HepG2 (cell line): Measurements from ENCODE around the gene MACROD2. TPM values are rescaled to one million over a fixed set of nuclear protein-coding genes. Genes with fewer than 3 reads are reported as not detected.

Experiments used
- GFI1 ChIP-seq: sonication (generic); formaldehyde crosslinking; IDR thresholded peaks from 2 replicates; pipeline ENCODE4 v1.5.0; 2020; ENCODE audit warnings: missing genetic modification reagents, mild to moderate bottlenecking, borderline replicate concordance
- HDAC2 ChIP-seq: sonication (generic); formaldehyde crosslinking; IDR thresholded peaks from 2 replicates; pipeline ENCODE4 v1.4.0; 2020; ENCODE audit warnings: missing genetic modification reagents
- HOXA3 ChIP-seq: sonication (generic); formaldehyde crosslinking; IDR thresholded peaks from 2 replicates; pipeline ENCODE4 v1.5.0; 2020; ENCODE audit warnings: missing genetic modification reagents
- LCORL ChIP-seq, 2 experiments: fragments of 450-650 bp in 1 of 2; sonication (generic) in 1 of 2; formaldehyde crosslinking in 1 of 2; IDR thresholded peaks; 2 replicates each; pipeline versions ENCODE4 v1.5.0 to v1.6.1; 2017 to 2020; ENCODE audit warnings: antibody characterized with exemption in 1 of 2, missing genetic modification reagents in 1 of 2
- NCOA2 ChIP-seq: sonication (generic); formaldehyde crosslinking; IDR thresholded peaks from 2 replicates; pipeline ENCODE4 v1.8.0; 2022; ENCODE audit warnings: inconsistent platforms
- NCOR1 ChIP-seq: fragments of 200-600 bp; sonication (generic); IDR thresholded peaks from 2 replicates; pipeline ENCODE4 v1.7.0; 2017; ENCODE audit warnings: antibody characterized with exemption, low read length, borderline replicate concordance
- ONECUT2 ChIP-seq: sonication (generic); formaldehyde crosslinking; IDR thresholded peaks from 2 replicates; pipeline ENCODE4 v1.4.0; 2020; ENCODE audit warnings: missing genetic modification reagents
- SMAD1 ChIP-seq: sonication (generic); formaldehyde crosslinking; IDR thresholded peaks from 2 replicates; pipeline ENCODE4 v1.4.0; 2020; ENCODE audit warnings: missing genetic modification reagents, low read depth, mild to moderate bottlenecking, borderline replicate concordance
- SOX13 ChIP-seq, 3 experiments: fragments of 450-650 bp in 1 of 3; sonication (generic) in 1 of 3; formaldehyde crosslinking in 1 of 3; IDR thresholded peaks in 2 of 3; conservative IDR thresholded peaks in 1 of 3; 2 replicates each; pipeline versions ENCODE4 v1.5.0 to v1.6.1; 2016 to 2020; ENCODE audit warnings: antibody characterized with exemption in 1 of 3, mild to moderate bottlenecking in 1 of 3, missing compliant biosample characterization in 1 of 3, missing genetic modification reagents in 1 of 3, moderate library complexity in 1 of 3
- SRSF9 ChIP-seq: fragments of 200-400 bp; formaldehyde crosslinking; IDR thresholded peaks from 2 replicates; pipeline ENCODE4 v1.6.1; 2018; ENCODE audit warnings: borderline replicate concordance, mild to moderate bottlenecking, low read depth, low read length; ENCODE audit not compliant: insufficient read depth, poor library complexity, severe bottlenecking
- TAF1 ChIP-seq: sonication (generic); formaldehyde crosslinking; IDR thresholded peaks from 2 replicates; pipeline ENCODE4 v1.4.0; 2020; ENCODE audit warnings: missing genetic modification reagents
- THAP11 ChIP-seq: IDR thresholded peaks from 2 replicates; pipeline ENCODE4 v1.6.1; 2016; ENCODE audit warnings: missing biosample characterization, missing genetic modification reagents
- ZFP36 ChIP-seq: fragments of 150-350 bp; IDR thresholded peaks from 2 replicates; pipeline ENCODE4 v1.6.1; 2018; ENCODE audit warnings: borderline replicate concordance, low read length, low read depth; ENCODE audit not compliant: partially characterized antibody
- ZNF576 ChIP-seq: sonication (generic); formaldehyde crosslinking; IDR thresholded peaks from 2 replicates; pipeline ENCODE4 v1.4.0; 2020; ENCODE audit warnings: mild to moderate bottlenecking, missing genetic modification reagents
- ZNF780A ChIP-seq: sonication (generic); formaldehyde crosslinking; IDR thresholded peaks from 2 replicates; pipeline ENCODE4 v1.8.0; 2022; ENCODE audit warnings: mild to moderate bottlenecking, missing genetic modification reagents, moderate library complexity
- ZNF782 ChIP-seq: sonication (generic); formaldehyde crosslinking; IDR thresholded peaks from 2 replicates; pipeline ENCODE4 v1.4.0; 2020; ENCODE audit warnings: missing genetic modification reagents, mild to moderate bottlenecking, borderline replicate concordance
- polyA plus RNA-seq, 8 experiments: library from polyadenylated mRNA; depleted of rRNA in 3 of 8; stranded (reverse) in 7 of 8; unstranded in 1 of 8; fragments of >200 nt; fragmentation: Illumina TruSeq in 4 of 8; extraction: Trizol in 4 of 8; gene quantifications; 2 replicates each; pipeline versions ENCODE4 v1.2.1 to v1.2.3, GENCODE V29; 2011 to 2016; ENCODE audit warnings: low read depth in 4 of 8, missing spikeins in 1 of 8, mixed read lengths in 1 of 8; ENCODE audit not compliant: insufficient read depth in 1 of 8
- total RNA-seq, 5 experiments: library from RNA; depleted of rRNA; stranded (reverse); fragments of >200 nt; fragmentation: Illumina TruSeq; extraction: Trizol; gene quantifications; 2 replicates each; pipeline ENCODE4 v1.2.3, GENCODE V29; 2016; ENCODE audit warnings: low read depth in 1 of 5
- TF ChIP-seq, protein P1 (sequence below): sonication (generic); formaldehyde crosslinking; IDR thresholded peaks from 2 replicates; pipeline ENCODE4 v1.4.0; 2020; ENCODE audit warnings: missing genetic modification reagents
- TF ChIP-seq, protein P2 (sequence below): sonication (generic); IDR thresholded peaks from 2 replicates; pipeline ENCODE4 v1.6.1; 2016; ENCODE audit warnings: low read depth, borderline replicate concordance
- TF ChIP-seq, protein P3 (sequence below), 2 experiments: fragments of 450-650 bp in 1 of 2; sonication (generic) in 1 of 2; formaldehyde crosslinking; IDR thresholded peaks; 2 replicates each; pipeline versions ENCODE4 v1.5.0 to v1.8.0; 2020 to 2022; ENCODE audit warnings: mild to moderate bottlenecking in 1 of 2, missing genetic modification reagents in 1 of 2
- TF ChIP-seq, protein P4 (sequence below), 2 experiments: sonication (generic) in 1 of 2; formaldehyde crosslinking in 1 of 2; IDR thresholded peaks; 2 replicates each; pipeline versions ENCODE4 v1.4.0 to v1.6.1; 2016 to 2020; ENCODE audit warnings: borderline replicate concordance in 1 of 2, low read depth in 1 of 2, mild to moderate bottlenecking in 1 of 2, missing genetic modification reagents in 1 of 2

The MACROD2 gene
- total and polyA plus RNA-seq, 2 of the 13 experiments (the other 11 are each of a cell fraction or from before 2014, with no cell fraction given): 0.13 to 0.51 TPM

- TF ChIP-seq, protein P1, sequence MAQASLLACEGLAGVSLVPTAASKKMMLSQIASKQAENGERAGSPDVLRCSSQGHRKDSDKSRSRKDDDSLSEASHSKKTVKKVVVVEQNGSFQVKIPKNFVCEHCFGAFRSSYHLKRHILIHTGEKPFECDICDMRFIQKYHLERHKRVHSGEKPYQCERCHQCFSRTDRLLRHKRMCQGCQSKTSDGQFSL (CRISPR knock-in tag): no peak
- no peak for TF ChIP-seq SRSF9
- TF ChIP-seq, protein P2, sequence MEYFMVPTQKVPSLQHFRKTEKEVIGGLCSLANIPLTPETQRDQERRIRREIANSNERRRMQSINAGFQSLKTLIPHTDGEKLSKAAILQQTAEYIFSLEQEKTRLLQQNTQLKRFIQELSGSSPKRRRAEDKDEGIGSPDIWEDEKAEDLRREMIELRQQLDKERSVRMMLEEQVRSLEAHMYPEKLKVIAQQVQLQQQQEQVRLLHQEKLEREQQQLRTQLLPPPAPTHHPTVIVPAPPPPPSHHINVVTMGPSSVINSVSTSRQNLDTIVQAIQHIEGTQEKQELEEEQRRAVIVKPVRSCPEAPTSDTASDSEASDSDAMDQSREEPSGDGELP: peak; percentile 94
- no peak for TF ChIP-seq TAF1
- peak; percentile 50; the same call in 1 of the 2 replicates for TF ChIP-seq THAP11 (CRISPR knock-in tag)
- peak; percentile 58 for TF ChIP-seq HDAC2
- peak; percentile 56; the same call in 1 of the 2 replicates for TF ChIP-seq NCOR1
- no peak for TF ChIP-seq ZNF780A (CRISPR knock-in tag)
- no peak for TF ChIP-seq ZNF782 (CRISPR knock-in tag)
- TF ChIP-seq ZFP36: no peak
- peak; percentile 22; the same call in 1 of the 2 replicates for TF ChIP-seq HOXA3 (CRISPR knock-in tag)
- peak; percentile 21; the same call in 1 of the 2 replicates for TF ChIP-seq NCOA2
- no peak for TF ChIP-seq ZNF576
- TF ChIP-seq, protein P3, sequence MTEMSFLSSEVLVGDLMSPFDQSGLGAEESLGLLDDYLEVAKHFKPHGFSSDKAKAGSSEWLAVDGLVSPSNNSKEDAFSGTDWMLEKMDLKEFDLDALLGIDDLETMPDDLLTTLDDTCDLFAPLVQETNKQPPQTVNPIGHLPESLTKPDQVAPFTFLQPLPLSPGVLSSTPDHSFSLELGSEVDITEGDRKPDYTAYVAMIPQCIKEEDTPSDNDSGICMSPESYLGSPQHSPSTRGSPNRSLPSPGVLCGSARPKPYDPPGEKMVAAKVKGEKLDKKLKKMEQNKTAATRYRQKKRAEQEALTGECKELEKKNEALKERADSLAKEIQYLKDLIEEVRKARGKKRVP (CRISPR knock-in tag; IDR thresholded peaks at IDR 0.05): peak in 1 of 2 experiments; percentile 91; a peak in 2 of 4 replicates
- TF ChIP-seq SOX13 (IDR thresholded peaks at IDR 0.05): no peak; the same call in 1 of the 2 replicates
- TF ChIP-seq SOX13 (CRISPR knock-in tag; conservative IDR thresholded peaks at IDR 0.05 in 1 of 2, IDR thresholded peaks at IDR 0.05 in 1 of 2): peak in 1 of 2 experiments; percentile 82; a peak in 2 of 4 replicates
- peak; percentile 50; the same call in 1 of the 2 replicates for TF ChIP-seq GFI1
- TF ChIP-seq ONECUT2: peak; percentile 88
- TF ChIP-seq SMAD1 (CRISPR knock-in tag): no peak
- TF ChIP-seq LCORL (IDR thresholded peaks at IDR 0.05): no peak
- TF ChIP-seq LCORL (CRISPR knock-in tag; IDR thresholded peaks at IDR 0.05): peak; percentile 35; the same call in 1 of the 2 replicates
- TF ChIP-seq, protein P4, sequence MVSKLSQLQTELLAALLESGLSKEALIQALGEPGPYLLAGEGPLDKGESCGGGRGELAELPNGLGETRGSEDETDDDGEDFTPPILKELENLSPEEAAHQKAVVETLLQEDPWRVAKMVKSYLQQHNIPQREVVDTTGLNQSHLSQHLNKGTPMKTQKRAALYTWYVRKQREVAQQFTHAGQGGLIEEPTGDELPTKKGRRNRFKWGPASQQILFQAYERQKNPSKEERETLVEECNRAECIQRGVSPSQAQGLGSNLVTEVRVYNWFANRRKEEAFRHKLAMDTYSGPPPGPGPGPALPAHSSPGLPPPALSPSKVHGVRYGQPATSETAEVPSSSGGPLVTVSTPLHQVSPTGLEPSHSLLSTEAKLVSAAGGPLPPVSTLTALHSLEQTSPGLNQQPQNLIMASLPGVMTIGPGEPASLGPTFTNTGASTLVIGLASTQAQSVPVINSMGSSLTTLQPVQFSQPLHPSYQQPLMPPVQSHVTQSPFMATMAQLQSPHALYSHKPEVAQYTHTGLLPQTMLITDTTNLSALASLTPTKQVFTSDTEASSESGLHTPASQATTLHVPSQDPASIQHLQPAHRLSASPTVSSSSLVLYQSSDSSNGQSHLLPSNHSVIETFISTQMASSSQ (IDR thresholded peaks at IDR 0.05; ENCODE audit: low read depth): 0 out of 2 replicates have a peak, but pooled peaks have one; percentile 26
- TF ChIP-seq, protein P4 (CRISPR knock-in tag; IDR thresholded peaks at IDR 0.05; ENCODE audit: borderline replicate concordance): no peak
Observed at GRCh38 chr20:16098890-16099639, 2103.7 kb downstream of the MACROD2 start (continued).
